Gastroesophageal sphincter (tissue), 3 donors: Measurements from ENCODE around the gene FAM110D.

Experiments used
- POLR2A ChIP-seq, 2 donors: fragments of 450-650 bp; IDR thresholded peaks; one replicate each; pipeline ENCODE4 v1.6.1; 2017; ENCODE audit warnings: antibody characterized with exemption in 2 of 2, mild to moderate bottlenecking in 2 of 2, moderate library complexity in 1 of 2
- TF ChIP-seq, protein P1 (sequence below), 4 experiments: fragments of 200-600 bp in 2 of 4; fragments of 450-650 bp in 2 of 4; sonication (generic) in 1 of 4; IDR thresholded peaks; one replicate each; pipeline ENCODE4 v1.5.1; 2017 to 2019; ENCODE audit warnings: antibody characterized with exemption in 4 of 4, mild to moderate bottlenecking in 2 of 4, moderate library complexity in 2 of 4

DNA sequence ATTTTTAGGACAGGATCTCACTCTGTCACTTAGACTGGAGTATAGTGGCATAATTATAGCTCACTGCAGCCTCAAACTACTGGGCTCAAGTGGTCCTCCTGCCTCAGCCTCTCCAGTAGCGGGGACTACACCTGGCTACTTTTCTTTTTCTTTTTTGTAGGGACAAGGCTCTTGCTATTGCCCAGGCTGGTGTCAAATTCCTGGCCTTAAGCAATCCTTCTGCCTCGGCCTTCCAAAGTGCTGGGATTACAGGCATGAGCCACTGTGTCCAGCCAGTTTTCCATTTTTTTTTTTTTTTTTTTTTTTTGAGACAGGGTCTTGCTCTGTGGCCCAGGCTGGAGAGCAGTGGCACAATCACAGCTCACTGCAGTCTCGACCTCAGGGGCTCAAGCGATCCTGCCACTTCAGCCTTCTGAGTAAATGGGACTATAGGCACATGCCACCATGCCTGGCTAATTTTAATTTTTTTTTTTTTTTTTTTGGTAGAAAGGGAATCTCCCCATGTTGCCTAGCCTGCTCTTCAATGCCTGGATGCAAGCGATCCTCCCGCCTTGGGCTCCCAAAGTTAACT, 54.5 kb downstream of the FAM110D start:
- TF ChIP-seq, protein P1, sequence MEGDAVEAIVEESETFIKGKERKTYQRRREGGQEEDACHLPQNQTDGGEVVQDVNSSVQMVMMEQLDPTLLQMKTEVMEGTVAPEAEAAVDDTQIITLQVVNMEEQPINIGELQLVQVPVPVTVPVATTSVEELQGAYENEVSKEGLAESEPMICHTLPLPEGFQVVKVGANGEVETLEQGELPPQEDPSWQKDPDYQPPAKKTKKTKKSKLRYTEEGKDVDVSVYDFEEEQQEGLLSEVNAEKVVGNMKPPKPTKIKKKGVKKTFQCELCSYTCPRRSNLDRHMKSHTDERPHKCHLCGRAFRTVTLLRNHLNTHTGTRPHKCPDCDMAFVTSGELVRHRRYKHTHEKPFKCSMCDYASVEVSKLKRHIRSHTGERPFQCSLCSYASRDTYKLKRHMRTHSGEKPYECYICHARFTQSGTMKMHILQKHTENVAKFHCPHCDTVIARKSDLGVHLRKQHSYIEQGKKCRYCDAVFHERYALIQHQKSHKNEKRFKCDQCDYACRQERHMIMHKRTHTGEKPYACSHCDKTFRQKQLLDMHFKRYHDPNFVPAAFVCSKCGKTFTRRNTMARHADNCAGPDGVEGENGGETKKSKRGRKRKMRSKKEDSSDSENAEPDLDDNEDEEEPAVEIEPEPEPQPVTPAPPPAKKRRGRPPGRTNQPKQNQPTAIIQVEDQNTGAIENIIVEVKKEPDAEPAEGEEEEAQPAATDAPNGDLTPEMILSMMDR (IDR thresholded peaks at IDR 0.05) = no peak
- no peak for TF ChIP-seq POLR2A (IDR thresholded peaks at IDR 0.05)
